Trophoblast cell (in vitro differentiated cells and primary cell): ENCODE results near the gene GNAO1.
"Not testable (repeated sequence)": the region's sequence is repeated elsewhere in the genome, so short reads cannot be mapped to it uniquely, and the experiment has no call there.

Experiments
- DNase-seq, 2 donors: peaks; one replicate each; pipeline ENCODE4 v3.0.0-alpha.2; 2016
- H2AFZ ChIP-seq: 2 replicates; pipeline ENCODE4 v1.6.1; 2013; ENCODE audit warnings: low read length, moderate library complexity, mild to moderate bottlenecking; ENCODE audit not compliant: insufficient read depth, poor library complexity
- H2AK5ac ChIP-seq: 2 replicates; pipeline ENCODE4 v1.6.1; 2013; ENCODE audit warnings: mild to moderate bottlenecking, low read length
- H2BK120ac ChIP-seq: 2 replicates; pipeline ENCODE4 v1.6.1; 2013; ENCODE audit warnings: low read length, mild to moderate bottlenecking, moderate library complexity; ENCODE audit not compliant: insufficient read depth, poor library complexity
- H2BK12ac ChIP-seq: 2 replicates; pipeline ENCODE4 v1.6.1; 2013; ENCODE audit warnings: mild to moderate bottlenecking, low read length, moderate library complexity
- H2BK5ac ChIP-seq: 2 replicates; pipeline ENCODE4 v1.6.1; 2013; ENCODE audit warnings: low read length, low read depth, moderate library complexity, mild to moderate bottlenecking; ENCODE audit not compliant: poor library complexity
- H3K14ac ChIP-seq: 2 replicates; pipeline ENCODE4 v1.6.1; 2013; ENCODE audit warnings: mild to moderate bottlenecking, low read length
- H3K18ac ChIP-seq: 2 replicates; pipeline ENCODE4 v1.6.1; 2013; ENCODE audit warnings: mild to moderate bottlenecking, low read length
- H3K23ac ChIP-seq: 2 replicates; pipeline ENCODE4 v1.6.1; 2013; ENCODE audit warnings: low read length
- H3K27ac ChIP-seq: 2 replicates; pipeline ENCODE4 v1.5.1; 2013; ENCODE audit warnings: low read depth, mild to moderate bottlenecking, inconsistent platforms, low read length, moderate library complexity
- H3K27me3 ChIP-seq: 2 replicates; pipeline ENCODE4 v1.6.1; 2013; ENCODE audit warnings: inconsistent platforms, mild to moderate bottlenecking, low read length, moderate library complexity; ENCODE audit not compliant: insufficient read depth
- H3K36me3 ChIP-seq, 2 experiments: 1 replicate in 1 of 2; 2 replicates in 1 of 2; pipeline ENCODE4 v1.6.1; 2013; ENCODE audit warnings: low read length in 2 of 2, mild to moderate bottlenecking in 2 of 2, moderate library complexity in 1 of 2; ENCODE audit not compliant: insufficient read depth in 2 of 2, control insufficient read depth in 1 of 2
- H3K4ac ChIP-seq: 2 replicates; pipeline ENCODE4 v1.6.1; 2013; ENCODE audit warnings: low read depth, mild to moderate bottlenecking, low read length, moderate library complexity
- H3K4me1 ChIP-seq, 2 experiments: 1 replicate in 1 of 2; 2 replicates in 1 of 2; pipeline ENCODE4 v1.6.1; 2013; ENCODE audit warnings: low read length in 2 of 2, mild to moderate bottlenecking in 2 of 2, moderate library complexity in 1 of 2; ENCODE audit not compliant: insufficient read depth in 2 of 2, control insufficient read depth in 1 of 2
- H3K4me2 ChIP-seq: 2 replicates; pipeline ENCODE4 v1.6.1; 2013; ENCODE audit warnings: inconsistent platforms, mild to moderate bottlenecking, low read length, moderate library complexity
- H3K4me3 ChIP-seq: 2 replicates; pipeline ENCODE4 v1.5.1; 2013; ENCODE audit warnings: mild to moderate bottlenecking, low read depth, low read length, inconsistent platforms
- H3K79me1 ChIP-seq: one replicate; pipeline ENCODE4 v1.6.1; 2013; ENCODE audit warnings: low read length
- H3K79me2 ChIP-seq: 2 replicates; pipeline ENCODE4 v1.6.1; 2013; ENCODE audit warnings: low read length, mild to moderate bottlenecking; ENCODE audit not compliant: control insufficient read depth, insufficient read depth, poor library complexity
- H3K9ac ChIP-seq: 2 replicates; pipeline ENCODE4 v1.6.1; 2013; ENCODE audit warnings: mild to moderate bottlenecking, low read length
- H3K9me3 ChIP-seq: 2 replicates; pipeline ENCODE4 v1.6.1; 2013; ENCODE audit warnings: low read depth, mild to moderate bottlenecking, control low read depth, inconsistent platforms, low read length; ENCODE audit not compliant: insufficient read depth
- H4K12ac ChIP-seq: 2 replicates; pipeline ENCODE4 v1.6.1; 2013; ENCODE audit warnings: low read depth, mild to moderate bottlenecking, low read length, moderate library complexity
- H4K8ac ChIP-seq: 2 replicates; pipeline ENCODE4 v1.6.1; 2013; ENCODE audit warnings: low read depth, mild to moderate bottlenecking, low read length, moderate library complexity
- H4K91ac ChIP-seq: one replicate; pipeline ENCODE4 v1.6.1; 2013; ENCODE audit warnings: low read depth, mild to moderate bottlenecking, low read length, moderate library complexity
- WGBS: extraction: QIAGEN DNeasy Blood & Tissue Kit; methylation state at CpG from one replicate; pipeline ENCODE4 v1.1.7; 2013; ENCODE audit warnings: missing lambda C conversion rate; ENCODE audit not compliant: insufficient read length, insufficient coverage; ENCODE audit errors: extremely low coverage; 5-methylcytosine and 5-hydroxymethylcytosine counted together

GNAO1 gene

DNA sequence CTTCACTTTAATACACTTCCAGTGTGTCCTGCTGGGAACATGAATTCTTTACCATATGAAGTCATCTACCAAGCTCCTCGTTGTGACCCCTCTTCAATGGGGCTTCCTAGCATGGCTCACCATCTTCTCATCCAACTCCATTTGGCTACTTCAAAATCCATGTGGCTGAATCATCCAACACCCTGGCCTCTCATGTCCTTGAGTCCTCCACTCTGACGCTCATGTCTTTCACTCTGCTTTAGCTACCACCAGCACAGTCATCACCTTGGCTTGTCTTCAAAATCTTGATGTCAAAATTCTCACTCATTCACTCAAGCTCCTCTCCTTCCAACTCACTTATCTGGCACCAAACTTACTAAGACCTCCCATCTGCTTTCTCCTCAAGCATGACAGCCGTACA, 198.3 kb downstream of the GNAO1 start:
- H2AFZ ChIP-seq: no peak overlapping the region
- no peaks in the 10 kb centered on the region for H3K27me3 ChIP-seq
- no peaks in the 10 kb centered on the region for H3K79me1 ChIP-seq
- H3K23ac ChIP-seq: no peak overlapping the region
- WGBS: no CpG with 5 or more reads among the region's 3 CpGs
- H3K9ac ChIP-seq: no peak overlapping the region
- no peak overlapping the region for H2BK120ac ChIP-seq
- no peak overlapping the region for H4K91ac ChIP-seq
- no peaks in the 10 kb centered on the region for H3K4me1 ChIP-seq
- no peak overlapping the region for H4K8ac ChIP-seq
- H4K12ac ChIP-seq: no peak overlapping the region
- no peak overlapping the region for H2BK5ac ChIP-seq
- H2BK12ac ChIP-seq: no peak overlapping the region
- H3K4me3 ChIP-seq: no peak overlapping the region
- no peak overlapping the region for H3K27ac ChIP-seq
- H3K9me3 ChIP-seq: no peaks in the 10 kb centered on the region
- no peak overlapping the region for H2AK5ac ChIP-seq
- peak; percentile 80 to 85 for DNase-seq
- peaks cover 11 to 20% of the 10 kb centered on the region in 2 experiments for H3K36me3 ChIP-seq
- no peak overlapping the region for H3K14ac ChIP-seq
- H3K18ac ChIP-seq: no peak overlapping the region
- H3K79me2 ChIP-seq: no peaks in the 10 kb centered on the region
- no peak overlapping the region for H3K4me2 ChIP-seq
- no peak overlapping the region for H3K4ac ChIP-seq

- H3K4me1 ChIP-seq, H3K4me2 ChIP-seq, H3K79me2 ChIP-seq, H3K27me3 ChIP-seq, DNase-seq, H3K79me1 ChIP-seq, H3K4me3 ChIP-seq, H2BK5ac ChIP-seq, H3K9me3 ChIP-seq, H3K9ac ChIP-seq, H2BK12ac ChIP-seq, H4K12ac ChIP-seq, H3K23ac ChIP-seq, H3K4ac ChIP-seq, H4K8ac ChIP-seq, H2AFZ ChIP-seq, H3K18ac ChIP-seq, H2AK5ac ChIP-seq, H3K27ac ChIP-seq, H3K36me3 ChIP-seq, H4K91ac ChIP-seq, H3K14ac ChIP-seq, H2BK120ac ChIP-seq: not testable (repeated sequence)
- WGBS: no CpG with 5 or more reads among the region's 3 CpGs
Observed at GRCh38 chr16:56396724-56397123, 205.4 kb downstream of the GNAO1 start.

DNA sequence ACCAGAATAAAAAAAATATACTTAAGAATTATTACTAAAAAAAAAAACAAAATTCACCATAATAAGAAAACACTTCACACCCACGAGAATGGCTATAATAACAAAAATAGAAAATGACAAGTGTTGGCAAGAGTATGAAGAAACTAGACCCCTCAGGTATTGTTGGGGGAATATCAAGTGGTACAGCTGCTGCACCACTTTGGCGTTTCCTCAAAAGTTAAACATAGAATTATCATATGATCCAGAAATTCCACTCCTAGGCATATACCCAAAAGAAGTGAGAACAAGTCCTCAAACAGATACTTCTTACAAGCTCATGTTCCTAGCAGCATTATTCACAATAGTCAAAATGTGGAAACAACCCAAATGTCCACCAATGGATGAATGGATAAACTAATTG, 207.8 kb downstream of the GNAO1 start:
- H3K14ac ChIP-seq: no peak overlapping the region
- peaks cover 2% of the 10 kb centered on the region for H3K9me3 ChIP-seq
- H2BK120ac ChIP-seq: no peak overlapping the region
- H2AFZ ChIP-seq: no peak overlapping the region
- no peak for DNase-seq
- no peak overlapping the region for H3K9ac ChIP-seq
- H3K4me3 ChIP-seq: no peak overlapping the region
- no peaks in the 10 kb centered on the region for H3K4me1 ChIP-seq
- no peak overlapping the region for H2BK5ac ChIP-seq
- H2AK5ac ChIP-seq: no peak overlapping the region
- no peak overlapping the region for H4K91ac ChIP-seq
- no peak overlapping the region for H3K18ac ChIP-seq
- no peaks in the 10 kb centered on the region for H3K27me3 ChIP-seq
- H3K23ac ChIP-seq: no peak overlapping the region
- no peak overlapping the region for H4K8ac ChIP-seq
- WGBS: no CpG with 5 or more reads among the region's 2 CpGs
- peaks cover 8 to 11% of the 10 kb centered on the region in 2 experiments for H3K36me3 ChIP-seq
- H3K79me2 ChIP-seq: no peaks in the 10 kb centered on the region
- no peaks in the 10 kb centered on the region for H3K79me1 ChIP-seq
- no peak overlapping the region for H3K27ac ChIP-seq
- H3K4ac ChIP-seq: no peak overlapping the region
- no peak overlapping the region for H4K12ac ChIP-seq
- no peak overlapping the region for H2BK12ac ChIP-seq
- H3K4me2 ChIP-seq: no peak overlapping the region

- no peak overlapping the region for H2BK120ac ChIP-seq
Observed at GRCh38 chr16:56399486-56399885, 208.2 kb downstream of the GNAO1 start.

More at GRCh38 chr16:56399486-56399885, 208.2 kb downstream of the GNAO1 start:
- Histone ChIP-seq H3K18ac (no peak overlapping the region), H3K27ac (no peak overlapping the region), H3K36me3 (peaks cover 9 to 12% of the 10 kb centered on the region in 2 experiments), H3K9ac (no peak overlapping the region), H3K4me1 (no peaks in the 10 kb centered on the region), H3K4me3 (no peak overlapping the region), H3K23ac (no peak overlapping the region), H4K91ac (no peak overlapping the region), H3K79me2 (no peaks in the 10 kb centered on the region), H3K14ac (no peak overlapping the region), H2BK5ac (no peak overlapping the region), H3K4me2 (no peak overlapping the region), H3K9me3 (peaks cover 2% of the 10 kb centered on the region), H2AK5ac (no peak overlapping the region), H2BK12ac (no peak overlapping the region), H4K8ac (no peak overlapping the region), H3K4ac (no peak overlapping the region), H3K27me3 (no peaks in the 10 kb centered on the region), H2AFZ (no peak overlapping the region), H3K79me1 (no peaks in the 10 kb centered on the region), H4K12ac (no peak overlapping the region)
- WGBS: no CpG with 5 or more reads among the region's 2 CpGs
- no peak for DNase-seq
